GM18861 (cell line): Measurements from ENCODE around the gene PRPF40B.
"Not testable (repeated sequence)": the region's sequence is repeated elsewhere in the genome, so short reads cannot be mapped to it uniquely, and the experiment has no call there.

Source experiments
- ATAC-seq: cut with Tn5 transposase; IDR thresholded peaks from one replicate; pipeline ENCODE4 v1.9.1; 2021; ENCODE audit not compliant: unreplicated experiment

PRPF40B gene

DNA sequence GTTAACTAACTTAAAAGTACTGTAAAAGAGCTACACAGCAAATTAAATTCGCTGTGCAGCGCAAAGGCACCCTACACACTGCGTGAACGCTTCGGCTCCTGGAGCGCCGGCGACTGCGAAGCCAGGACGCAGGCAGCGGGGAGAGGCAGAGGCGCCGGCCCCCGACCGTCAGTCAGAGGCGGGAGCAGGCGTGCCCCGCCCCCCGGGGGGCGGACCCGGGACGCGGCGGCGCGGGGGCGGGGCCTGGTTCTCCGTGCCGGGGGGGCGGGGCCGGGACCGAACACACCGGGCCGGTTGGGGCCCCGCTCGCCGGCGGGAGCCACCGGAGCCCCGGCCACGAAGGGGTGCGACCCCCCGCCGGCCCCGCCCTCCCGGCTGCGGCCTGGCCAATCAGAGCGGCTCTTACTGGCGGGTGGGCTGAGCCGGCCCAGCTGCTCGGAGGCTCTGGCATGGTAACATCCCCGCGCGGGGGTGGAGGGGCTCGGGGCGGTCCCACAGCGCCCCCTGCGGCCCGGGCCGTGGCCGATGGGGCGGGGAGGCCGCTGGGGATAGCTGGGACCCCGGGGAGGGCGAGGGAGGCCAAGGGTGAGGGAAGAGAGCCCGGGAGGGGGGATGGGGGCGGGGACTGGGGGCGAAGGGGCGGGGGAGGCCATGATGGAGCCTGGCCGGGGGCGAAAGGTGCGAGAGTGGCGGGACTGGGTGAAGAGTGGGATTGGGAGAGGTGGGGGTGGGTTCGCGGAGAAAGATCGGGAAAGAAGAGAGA, at the start of gene PRPF40B:
TSS of gene PRPF40B (plus strand) at position 420 of the 763 bp plus-strand sequence. CDS start at position 450, 30 bp downstream.
- ATAC-seq, result peak; percentile 61

DNA sequence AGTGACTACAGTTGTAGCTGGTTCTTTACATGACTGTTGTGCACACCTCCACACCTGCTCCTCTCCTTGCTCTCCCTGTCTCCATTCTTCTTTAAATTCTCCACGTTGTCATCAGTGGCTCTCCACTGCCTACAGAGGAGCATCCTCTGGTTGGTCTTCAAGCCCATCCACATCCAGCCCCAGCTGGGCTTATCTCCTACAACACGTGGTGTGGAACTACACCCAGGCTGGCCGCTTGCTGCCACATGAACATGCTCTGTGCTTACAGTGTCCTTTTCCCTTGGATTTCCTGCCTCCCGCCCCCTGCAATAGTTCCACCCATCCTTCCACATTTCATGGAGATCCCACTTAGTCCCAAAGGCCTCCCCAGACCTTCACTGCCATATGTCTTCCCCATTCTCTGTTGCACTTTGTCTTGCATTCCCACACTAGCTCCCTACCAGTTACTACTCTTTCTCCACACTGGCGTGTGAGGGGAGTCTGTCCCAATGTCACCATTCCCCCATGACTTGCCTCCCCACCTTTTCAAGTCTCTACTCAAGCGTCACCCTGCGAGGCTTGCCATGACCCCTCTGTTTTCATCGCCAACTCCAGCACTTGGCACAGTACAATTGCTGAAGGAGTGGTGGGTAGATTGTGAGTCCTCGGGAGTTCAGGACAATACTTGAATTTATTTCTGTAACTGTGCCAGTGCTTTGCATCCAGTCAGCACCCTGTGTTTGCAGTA, 45.6 kb upstream of the PRPF40B start:
- no peak for ATAC-seq

DNA sequence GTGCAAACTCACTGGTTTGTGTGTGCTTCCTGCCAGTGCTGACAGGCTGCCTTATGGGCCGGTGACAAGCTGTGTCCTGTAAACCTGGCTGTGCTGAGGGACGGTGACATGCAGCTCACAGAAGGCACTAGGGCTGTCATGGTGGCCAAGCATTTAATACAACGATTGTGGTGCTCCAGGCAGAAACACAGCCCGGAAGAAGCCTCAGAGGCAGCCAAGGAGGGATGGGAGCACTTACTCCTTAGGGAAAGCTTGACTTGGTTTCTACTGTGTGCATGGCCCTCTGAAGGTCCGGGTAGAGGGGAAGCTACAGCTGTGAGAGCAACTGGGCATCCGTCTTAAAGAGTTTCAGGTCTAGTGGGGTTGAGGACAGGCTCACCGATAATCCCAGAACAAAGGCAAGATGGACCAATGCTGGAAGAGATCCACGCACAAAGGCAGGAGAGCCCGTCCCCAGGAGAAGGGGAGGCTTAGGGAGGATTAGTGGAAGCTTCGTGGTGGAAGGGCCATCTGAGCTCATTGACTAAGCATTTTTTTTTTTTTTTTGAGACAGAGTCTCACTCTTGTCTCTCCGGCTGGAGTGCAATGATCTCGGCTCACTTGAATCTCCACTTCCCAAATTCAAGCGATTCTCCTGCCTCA, 44.8 kb upstream of the PRPF40B start:
- no peak for ATAC-seq

DNA sequence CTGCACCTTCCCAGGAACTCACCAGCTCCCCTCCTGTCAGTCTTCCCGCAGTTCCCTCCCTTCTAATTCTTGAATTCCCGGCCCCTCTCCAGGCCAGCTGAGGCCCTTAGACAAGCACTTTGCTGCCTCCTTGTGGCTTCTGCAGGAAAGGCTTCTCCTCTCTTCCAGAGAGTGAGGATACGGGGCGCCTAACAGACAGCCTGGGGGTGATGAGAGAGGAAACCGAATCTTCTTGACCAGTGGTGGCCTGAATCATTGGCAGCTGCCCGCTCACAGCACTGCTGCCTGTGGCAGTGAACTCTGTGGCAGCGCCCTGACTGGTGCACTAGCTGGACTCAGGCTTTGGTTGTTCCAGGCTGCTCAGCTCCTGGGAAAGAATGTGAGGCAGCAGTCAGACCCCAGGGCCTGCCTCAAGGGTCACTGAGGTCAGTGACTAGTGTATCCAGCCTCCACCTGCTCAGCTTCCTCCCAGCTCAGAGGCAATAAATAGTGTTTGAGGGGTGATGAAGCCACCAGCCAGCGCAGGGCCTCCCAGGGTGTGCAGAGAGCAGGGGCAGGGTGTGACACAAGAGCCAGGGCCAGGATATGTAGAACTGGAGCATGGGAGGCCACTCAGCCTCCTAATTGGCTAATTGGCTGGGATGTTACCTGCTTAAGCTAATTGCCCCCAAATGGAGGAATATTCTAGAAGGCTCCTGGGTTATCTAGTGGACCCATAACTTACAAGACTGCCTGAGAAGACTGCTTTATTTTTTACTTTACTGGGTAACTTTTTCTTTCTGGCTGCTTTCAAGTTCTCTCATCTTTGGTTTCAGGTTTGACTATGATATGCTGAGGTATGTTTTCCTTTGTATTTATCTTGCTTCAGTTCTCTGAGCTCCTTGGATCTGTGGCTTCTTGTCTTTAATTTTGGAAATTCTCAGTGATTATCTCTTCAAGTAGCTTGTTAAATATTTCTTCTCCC, 42.5 kb upstream of the PRPF40B start:
- no peak for ATAC-seq

GRCh38 chr12:49582201-49582600, 41.2 kb upstream of the PRPF40B start:
- ATAC-seq, result no peak

GRCh38 chr12:49582850-49583249, 40.5 kb upstream of the PRPF40B start:
- ATAC-seq, result no peak

DNA sequence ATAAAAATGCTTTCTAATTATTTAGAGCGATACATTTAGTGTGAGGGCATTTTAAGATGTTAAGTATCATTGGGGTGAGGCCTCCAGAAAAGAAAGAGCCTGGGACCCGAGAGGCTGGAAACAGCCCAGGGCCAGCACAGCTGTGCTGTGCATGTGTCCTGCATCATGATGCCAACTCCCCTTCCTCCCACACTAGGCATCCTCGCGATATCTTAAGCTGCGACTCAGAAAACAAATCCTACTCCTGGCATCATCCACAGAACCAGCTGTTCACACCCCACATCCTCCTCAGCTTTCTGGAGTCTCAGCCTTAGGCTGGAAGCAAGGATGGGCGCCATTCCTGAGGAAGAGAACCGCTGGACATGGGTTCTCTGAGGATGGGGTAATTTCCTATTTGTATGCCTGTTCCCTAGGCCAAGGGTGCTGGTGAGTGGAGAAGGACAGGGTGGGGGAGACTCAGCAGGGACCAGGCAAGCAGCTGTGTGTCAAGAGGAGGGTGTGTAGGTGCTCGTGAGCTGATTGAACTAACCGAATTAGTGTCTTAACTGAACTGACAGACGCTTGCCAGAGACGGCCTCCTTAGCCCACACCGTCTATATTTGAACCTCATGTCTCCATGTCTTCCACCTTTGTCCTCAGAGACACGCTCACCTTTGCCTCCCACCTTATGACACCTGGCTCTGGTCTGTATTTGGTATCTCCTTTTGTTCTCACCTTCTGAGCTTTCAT, 39.8 kb upstream of the PRPF40B start:
- ATAC-seq, result no peak

DNA sequence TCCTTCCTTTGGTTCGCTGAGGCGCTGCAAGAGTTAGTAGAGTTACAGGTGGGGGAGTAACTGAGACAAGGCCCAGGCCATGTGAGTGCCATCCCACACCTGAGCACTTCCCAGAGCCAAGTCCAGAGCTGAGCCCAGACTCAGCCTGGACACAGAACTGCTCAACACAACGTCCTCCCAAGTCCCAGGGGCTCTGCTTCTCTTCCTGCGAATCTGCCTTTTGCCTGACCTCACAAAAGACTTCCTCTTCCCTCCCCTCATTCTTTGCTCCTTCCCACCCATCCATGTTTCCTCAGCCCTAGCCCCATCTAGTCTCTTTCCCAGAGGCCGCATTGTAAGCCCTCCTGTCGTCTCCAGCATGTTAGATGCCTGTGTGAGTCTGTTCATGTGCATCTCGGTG, 38.8 kb upstream of the PRPF40B start:
- ATAC-seq, result no peak

- no peak for ATAC-seq
Observed at GRCh38 chr12:49585477-49586459, 37.6 kb upstream of the PRPF40B start.

DNA sequence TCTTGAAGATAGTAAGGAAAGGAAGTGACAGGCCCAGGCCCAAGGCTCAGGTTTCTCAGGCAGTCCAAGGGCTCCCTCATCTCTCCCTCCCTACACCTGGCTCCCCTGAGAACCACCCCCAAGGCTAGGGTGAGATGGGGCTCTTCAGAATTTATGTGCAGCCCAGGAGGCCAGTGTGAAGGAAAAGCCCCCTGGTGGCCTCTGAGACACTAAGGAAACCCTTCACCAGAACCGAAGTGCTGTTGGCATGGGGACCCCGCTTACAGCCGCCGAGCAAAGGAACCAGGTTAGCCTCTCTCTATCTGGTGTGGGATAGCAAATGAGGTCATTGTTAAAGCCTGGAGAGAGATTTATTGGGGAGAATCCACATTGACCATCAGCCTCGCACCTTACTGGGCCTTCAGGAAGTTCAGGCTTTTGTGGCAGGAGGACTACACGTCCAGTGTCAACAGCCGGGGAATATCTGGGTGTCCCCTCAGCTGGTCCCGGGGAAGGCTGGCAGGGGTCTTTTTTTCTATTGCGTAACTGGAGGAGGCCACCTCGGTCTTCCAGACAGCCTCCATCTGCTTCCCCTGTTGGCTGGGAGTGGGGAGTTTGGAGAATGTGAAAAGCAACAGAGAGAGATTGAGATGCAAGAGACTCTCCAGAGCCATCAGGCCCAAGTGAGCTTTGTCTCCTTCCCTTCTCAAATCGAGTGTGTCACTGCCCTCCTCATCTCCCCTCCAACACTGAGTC, 36.0 kb upstream of the PRPF40B start:
- no peak for ATAC-seq

GRCh38 chr12:49588281-49588680, 35.1 kb upstream of the PRPF40B start:
- ATAC-seq, result no peak

DNA sequence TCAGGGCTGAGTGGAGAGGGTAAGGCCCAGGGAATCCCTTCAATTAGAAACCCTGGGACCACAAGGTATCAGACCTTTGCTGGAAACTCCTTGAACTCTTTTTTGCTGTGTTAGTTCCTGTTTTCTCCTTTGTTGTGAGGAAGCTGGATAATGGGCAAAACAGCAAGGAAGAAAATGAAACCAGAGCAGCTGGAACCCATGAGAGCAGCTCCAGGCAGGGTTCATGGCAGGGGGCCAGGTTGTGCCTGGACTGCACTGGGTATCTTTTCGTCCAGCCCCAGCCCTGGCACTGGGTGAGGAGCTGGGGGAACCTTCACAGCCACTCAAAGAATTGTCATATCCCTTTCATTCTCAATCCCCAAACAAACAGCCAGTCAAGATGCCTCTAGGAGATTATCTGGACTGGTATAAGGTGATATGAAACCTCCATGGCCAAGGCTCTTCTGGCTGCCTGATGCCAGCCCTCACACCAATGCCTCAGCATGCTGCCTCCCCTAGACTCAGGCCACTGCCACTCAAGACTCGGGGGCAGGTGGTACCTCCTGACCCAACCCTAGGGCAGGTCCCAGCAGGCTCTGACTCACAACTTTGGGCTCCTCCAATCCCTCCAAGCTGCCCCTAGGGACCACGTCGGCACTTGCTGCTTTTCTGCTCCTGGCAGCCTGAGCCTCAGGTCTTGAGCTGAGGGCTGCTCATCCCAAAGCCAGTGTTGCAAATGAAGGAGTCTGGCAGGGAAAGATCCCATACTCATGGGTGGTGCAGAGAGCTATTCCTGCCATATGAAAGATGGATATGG, 34.4 kb upstream of the PRPF40B start:
- ATAC-seq, result no peak

DNA sequence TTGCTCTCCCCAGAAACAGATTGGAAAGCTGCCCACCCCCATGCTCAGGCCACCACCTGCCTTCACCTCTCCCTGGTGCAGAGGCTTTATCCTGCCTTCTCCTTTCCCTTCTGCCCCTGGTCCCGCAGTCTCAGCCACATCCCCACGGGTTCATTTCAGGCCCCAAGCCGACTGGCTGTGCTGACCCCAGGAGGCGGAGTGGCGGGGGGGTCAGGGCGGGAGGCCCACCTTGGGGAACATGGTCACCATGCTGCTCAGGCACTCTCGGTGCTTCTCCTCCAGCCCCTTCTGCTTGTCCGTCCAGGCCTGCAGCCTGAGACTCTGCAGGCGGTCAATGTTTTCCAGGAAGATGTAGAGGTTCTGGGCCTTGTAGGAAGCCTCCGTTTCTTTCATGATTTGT, 24.8 kb upstream of the PRPF40B start:
- ATAC-seq, result no peak

DNA sequence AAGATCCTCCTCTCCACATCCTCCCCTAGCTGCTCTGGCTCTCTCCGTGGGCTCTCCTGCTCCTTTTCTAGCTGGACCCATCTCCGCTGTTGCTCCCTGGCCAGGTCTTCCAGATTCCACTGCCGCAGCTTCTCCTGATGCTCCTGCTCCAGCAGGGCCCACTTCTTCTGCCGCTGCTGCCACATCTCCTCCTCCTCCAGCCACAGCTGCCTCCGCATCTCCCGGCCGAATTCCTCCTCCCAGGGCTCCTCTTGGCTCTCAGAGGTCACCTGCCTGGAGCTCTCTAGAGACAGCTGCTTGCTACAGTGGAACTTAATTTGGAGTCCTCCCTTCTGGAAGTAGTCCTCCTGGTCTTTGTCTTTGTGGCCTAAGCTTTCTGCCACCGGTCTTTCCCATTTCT, 23.4 kb upstream of the PRPF40B start:
- no peak for ATAC-seq

DNA sequence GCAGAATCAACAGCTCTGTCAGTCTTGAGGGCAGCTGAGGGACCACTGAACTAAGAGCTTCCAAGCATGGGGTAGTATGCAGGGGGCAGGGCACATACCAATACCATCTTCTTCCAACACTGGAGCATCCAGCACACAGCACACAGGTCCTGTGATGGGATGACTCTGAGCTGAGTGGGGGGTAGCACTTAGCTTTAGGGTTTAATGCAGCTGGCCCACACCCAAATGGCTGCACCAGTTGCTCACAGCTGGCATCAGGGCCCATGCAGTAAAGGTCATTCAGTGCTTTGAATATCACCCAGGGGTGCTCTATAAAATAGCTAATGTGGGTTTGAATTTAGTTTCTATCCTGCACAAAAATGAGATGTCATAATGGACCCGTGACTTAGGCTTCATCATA, 19.6 kb upstream of the PRPF40B start:
- ATAC-seq, result no peak

DNA sequence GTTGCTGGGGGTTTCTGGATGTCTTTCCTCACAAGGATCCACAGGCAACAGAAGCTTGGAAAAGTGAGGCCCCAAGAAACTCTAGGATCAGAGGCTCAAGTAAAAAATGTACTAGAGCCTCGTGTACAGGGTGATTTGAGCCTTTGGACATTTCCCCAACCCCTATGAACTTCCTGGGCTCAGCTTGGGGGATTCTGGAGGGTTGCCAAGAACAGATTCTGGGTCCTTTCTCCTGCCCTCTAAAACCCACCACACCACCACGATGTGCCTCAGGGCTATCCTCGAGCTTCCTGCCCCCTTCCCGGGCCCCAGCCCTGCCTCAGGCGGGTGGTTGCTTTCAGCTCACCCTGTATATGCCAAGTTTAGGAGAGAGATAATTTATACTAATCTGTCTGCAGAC, 18.5 kb upstream of the PRPF40B start:
- no peak for ATAC-seq

GRCh38 chr12:49605539-49605938, 17.8 kb upstream of the PRPF40B start, which contains the start of gene FAM186B:
TSS of gene FAM186B (minus strand) at chr12:49605639. CDS start at chr12:49605477, 162 bp downstream.
- not testable (repeated sequence) for ATAC-seq
